Stimulated activated memory B cell treated with anti-CD40 and anti-IgM and Interleukin-4, amounts not matched to agents 10 μg/mL and 1 μg/mL and 100 μg/mL, for 72 hours (primary cell): ENCODE data around the gene HORMAD2.

Source experiments
- ATAC-seq: fragments of 150-1000 bp; cut with Tn5 transposase; 2 replicates; pipeline ENCODE4 v1.10.0; 2021
- H3K27ac Mint-ChIP-seq: one replicate; pipeline ENCODE4 v1.8.0; 2022; ENCODE audit warnings: mild to moderate bottlenecking, mixed read lengths
- H3K27me3 Mint-ChIP-seq: one replicate; pipeline ENCODE4 v1.8.0; 2022; ENCODE audit warnings: mixed read lengths
- H3K36me3 Mint-ChIP-seq: one replicate; pipeline ENCODE4 v1.8.0; 2022; ENCODE audit warnings: mixed read lengths
- H3K4me1 Mint-ChIP-seq: one replicate; pipeline ENCODE4 v1.8.0; 2022; ENCODE audit warnings: mixed read lengths
- H3K4me3 Mint-ChIP-seq: one replicate; pipeline ENCODE4 v1.8.0; 2022; ENCODE audit warnings: mild to moderate bottlenecking, moderate library complexity, mixed read lengths
- H3K9me3 Mint-ChIP-seq: one replicate; pipeline ENCODE4 v1.8.0; 2022; ENCODE audit warnings: mixed read lengths

Gene HORMAD2

DNA sequence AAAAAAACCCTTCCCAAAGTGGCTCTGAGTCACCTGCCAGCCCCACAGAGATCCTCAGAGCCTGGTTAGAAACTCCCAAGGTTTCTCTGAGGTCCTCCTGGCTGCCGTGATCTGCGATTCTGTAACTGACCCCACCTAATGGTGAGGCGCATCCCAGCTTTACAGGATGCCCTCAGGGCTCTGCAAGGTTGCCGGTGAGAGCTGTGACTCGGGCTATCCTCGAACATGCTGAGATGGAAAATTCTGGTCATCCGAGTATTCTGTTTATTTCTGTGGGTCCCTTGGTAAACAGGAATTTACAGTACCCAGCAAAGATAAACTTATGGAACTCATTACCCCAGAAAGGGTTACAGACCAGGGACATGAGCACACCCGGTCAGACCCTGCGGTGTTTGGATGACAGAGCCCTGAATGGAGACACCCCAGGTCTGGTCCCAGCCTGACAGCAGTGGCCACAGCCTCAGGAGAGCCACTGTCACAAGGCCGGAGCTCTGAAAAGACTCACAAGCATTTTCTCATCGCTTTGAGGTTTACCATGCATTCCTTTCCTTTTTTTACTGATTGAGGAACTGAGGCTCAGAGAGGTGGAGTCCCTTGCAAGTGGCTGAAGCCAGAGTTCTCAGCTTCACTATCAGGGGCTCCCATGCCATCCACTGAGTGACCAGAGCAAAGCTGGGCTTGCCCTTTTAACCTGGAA lies 144.0 kb downstream of the HORMAD2 start:
- peaks cover 33% of the 10 kb centered on the region for H3K27me3 Mint-ChIP-seq
- ATAC-seq, result peak; percentile 52
- H3K9me3 Mint-ChIP-seq, result peaks cover 3% of the 10 kb centered on the region
- no peak overlapping the region for H3K4me3 Mint-ChIP-seq
- no peak overlapping the region for H3K27ac Mint-ChIP-seq
- peaks cover 40% of the 10 kb centered on the region for H3K4me1 Mint-ChIP-seq
- no peaks in the 10 kb centered on the region for H3K36me3 Mint-ChIP-seq

DNA sequence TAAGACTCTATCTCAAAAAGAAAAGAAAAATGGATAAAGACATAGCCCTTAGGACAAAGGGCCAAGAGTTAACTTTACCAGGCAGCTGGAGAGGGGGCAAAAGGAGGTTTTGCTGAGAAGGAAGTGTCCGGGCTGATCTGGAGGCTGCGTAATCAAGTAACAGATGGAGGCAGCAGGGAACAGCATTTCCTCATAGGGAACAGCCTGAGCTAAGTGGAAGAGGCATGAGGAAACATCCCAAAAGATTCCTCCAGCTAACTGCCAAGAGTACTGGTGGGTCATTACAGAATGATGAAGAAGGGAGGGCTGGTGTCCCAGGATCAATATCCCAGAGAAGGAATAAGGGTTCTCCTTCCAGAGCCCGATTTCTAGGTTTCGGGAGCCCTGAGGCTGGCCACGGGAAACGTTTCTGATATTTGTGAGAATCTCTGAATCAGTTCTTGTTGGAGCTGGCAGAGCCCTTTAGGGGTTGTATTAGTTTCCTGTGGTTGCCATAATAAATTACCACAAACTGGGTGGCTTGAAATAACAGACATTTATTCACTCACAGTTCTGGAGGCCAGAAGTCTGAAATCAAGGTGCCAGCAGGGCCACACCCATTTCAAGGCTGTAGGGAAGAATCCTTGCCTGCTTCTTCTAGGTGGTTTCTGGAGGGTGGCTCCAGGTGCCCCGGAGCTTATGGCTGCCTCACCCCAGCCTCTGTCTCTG lies 145.1 kb downstream of the HORMAD2 start:
- peaks cover 33% of the 10 kb centered on the region for H3K27me3 Mint-ChIP-seq
- H3K9me3 Mint-ChIP-seq, result peaks cover 3% of the 10 kb centered on the region
- H3K27ac Mint-ChIP-seq, result no peak overlapping the region
- no peak overlapping the region for H3K4me3 Mint-ChIP-seq
- no peak for ATAC-seq
- peaks cover 30% of the 10 kb centered on the region for H3K4me1 Mint-ChIP-seq
- no peaks in the 10 kb centered on the region for H3K36me3 Mint-ChIP-seq

DNA sequence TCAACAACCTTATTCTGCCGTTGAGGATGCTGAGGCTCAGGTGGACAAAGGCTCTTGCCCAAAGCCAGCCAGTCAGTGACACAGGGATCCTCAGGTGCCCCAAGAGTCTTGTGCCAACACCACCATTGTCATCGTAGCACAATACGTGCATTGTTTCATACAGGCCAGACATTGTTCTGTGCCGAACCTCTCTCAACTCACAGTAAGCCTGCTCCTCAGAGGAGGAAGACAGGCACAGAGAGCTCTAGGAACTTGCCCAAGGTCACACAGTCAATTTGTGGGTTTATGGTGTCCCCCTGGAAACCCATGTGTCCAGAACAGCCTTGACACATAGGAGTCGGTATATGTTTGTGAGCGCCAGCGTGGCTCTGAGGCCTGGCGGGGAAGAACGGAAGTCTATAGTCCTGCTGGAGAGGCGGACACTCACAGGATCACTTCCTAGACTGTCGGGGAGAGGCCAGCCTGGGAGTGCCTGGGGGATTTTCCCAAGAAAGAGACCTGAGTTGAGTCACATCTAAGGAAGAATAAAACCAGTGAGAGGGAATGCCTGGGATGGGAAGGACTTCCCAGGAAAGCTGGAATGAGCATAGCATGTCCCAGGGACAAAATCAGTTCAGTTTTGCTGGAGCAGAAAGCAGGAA lies 146.0 kb downstream of the HORMAD2 start:
- H3K4me3 Mint-ChIP-seq, result no peak overlapping the region
- ATAC-seq, result no peak
- peaks cover 21% of the 10 kb centered on the region for H3K4me1 Mint-ChIP-seq
- H3K27ac Mint-ChIP-seq, result no peak overlapping the region
- H3K36me3 Mint-ChIP-seq, result no peaks in the 10 kb centered on the region
- H3K27me3 Mint-ChIP-seq, result peaks cover 33% of the 10 kb centered on the region
- peaks cover 3% of the 10 kb centered on the region for H3K9me3 Mint-ChIP-seq
